ENCODE data around the gene SGPP2. TPM values are rescaled to one million over a fixed set of nuclear protein-coding genes. Genes with fewer than 3 reads are reported as not detected.

The SGPP2 gene
- total and polyA plus RNA-seq, 2 of the 4 experiments (the other 2 are of a cell fraction), result not detected

GRCh38 chr2:222576171-222577081, 152.1 kb downstream of the SGPP2 start:
- no peaks in the 10 kb centered on the region for H3K9me3 ChIP-seq (ENCODE audit: control insufficient read depth, insufficient read depth, low read length)
- CTCF ChIA-PET, result no interaction called here
- H3K4me2 ChIP-seq (ENCODE audit: low read depth, low read length), result no peak overlapping the region
- no peak overlapping the region for H4K5ac ChIP-seq (ENCODE audit: low read depth, low read length)
- no peak overlapping the region for H2BK120ac ChIP-seq (ENCODE audit: low read depth, low read length)
- ATAC-seq (ENCODE audit: low read depth) (no peak), DNase-seq (peak; percentile 17)
- H3K9ac ChIP-seq (ENCODE audit: low read depth, low read length), result no peak overlapping the region
- no TSS peak for BruUV-seq (replicated peaks)
- H4K91ac ChIP-seq (ENCODE audit: insufficient read depth, low read depth, low read length), result no peak overlapping the region; the same call in 1 of the 2 replicates
- H3K36me3 ChIP-seq (ENCODE audit: control insufficient read depth, insufficient read depth, low read length), result peaks cover 3% of the 10 kb centered on the region
- in situ Hi-C loops (cut with MboI; ENCODE audit: low sequenced_read_pairs), result loop anchor here (25.0 kb wide), 1 partner anchor 514 kb away; no protein-coding TSS in a partner anchor
- 0 out of 2 replicates have a peak overlapping the region, but pooled peaks have one; percentile 30 for H3K27ac ChIP-seq (ENCODE audit: insufficient read depth, low read length)
- H3K9me1 ChIP-seq (ENCODE audit: insufficient read depth, low read length), result peaks cover 8% of the 10 kb centered on the region; the same call in 1 of the 2 replicates
- no peak overlapping the region for H3K4ac ChIP-seq (ENCODE audit: low read depth, low read length)
- no peak overlapping the region for H4K8ac ChIP-seq (ENCODE audit: low read depth in 2 of 2, low read length in 2 of 2)
- H3K14ac ChIP-seq (replicated peaks; ENCODE audit: low read depth, low read length), result no peak overlapping the region
- no peak overlapping the region for H3K56ac ChIP-seq (ENCODE audit: extremely low read depth, insufficient read depth, low read length)
- H3K27me3 ChIP-seq (ENCODE audit: control insufficient read depth, insufficient read depth, low read length), result no peaks in the 10 kb centered on the region
- intact Hi-C loops (cut with micrococcal nuclease), result no loop called here
- POLR2A ChIA-PET (ENCODE audit: unreplicated experiment), result no interaction called here
- H2BK20ac ChIP-seq (ENCODE audit: low read depth, low read length), result no peak overlapping the region
- H2AFZ ChIP-seq (replicated peaks; ENCODE audit: low read length, poor library complexity), result no peak overlapping the region
- peaks cover 14 to 16% of the 10 kb centered on the region in 2 experiments; a peak in 3 of 4 replicates for H3K79me1 ChIP-seq (ENCODE audit: low read depth in 1 of 2, low read length in 2 of 2)
- dilution Hi-C loops (cut with HindIII; ENCODE audit: low sequenced_read_pairs, unreplicated experiment), result no loop called here
- peaks cover 6% of the 10 kb centered on the region for H3K4me1 ChIP-seq (ENCODE audit: control insufficient read depth, insufficient read depth, low read length)
- H2BK15ac ChIP-seq (ENCODE audit: low read depth, low read length), result no peak overlapping the region
- no peak overlapping the region for H3K4me3 ChIP-seq (ENCODE audit: insufficient read depth, low read depth, low read length)
- H3K18ac ChIP-seq (ENCODE audit: low read depth, low read length), result peak overlapping the region; percentile 81; the same call in 1 of the 2 replicates
- H2AK9ac ChIP-seq (replicated peaks; ENCODE audit: low read depth, low read length, poor library complexity), result no peak overlapping the region
- no peak overlapping the region for H2AK5ac ChIP-seq (ENCODE audit: low read depth, low read length)
- H4K20me1 ChIP-seq (ENCODE audit: insufficient read depth, low read length), result peaks cover 3% of the 10 kb centered on the region
- H3K23ac ChIP-seq (ENCODE audit: low read depth, low read length), result no peak overlapping the region
- H2BK5ac ChIP-seq (ENCODE audit: low read depth, low read length, poor library complexity, severe bottlenecking), result no peak overlapping the region
- TF ChIP-seq BHLHE40 (IDR thresholded peaks at IDR 0.05; ENCODE audit: low read depth, low read length), result no peak
- TF ChIP-seq ELK1 (IDR thresholded peaks at IDR 0.05; ENCODE audit: borderline replicate concordance, low read depth, low read length), result no peak
- TF ChIP-seq USF2 (IDR thresholded peaks at IDR 0.05; ENCODE audit: low read depth, low read length), result no peak
- no peak for TF ChIP-seq FOS (IDR thresholded peaks at IDR 0.05; ENCODE audit: low read depth, low read length)
- TF ChIP-seq SMC3 (IDR thresholded peaks at IDR 0.05; ENCODE audit: low read depth, low read length), result no peak
- TF ChIP-seq POLR2A (IDR thresholded peaks at IDR 0.05; ENCODE audit: low read depth, low read length), result no peak
- no peak for TF ChIP-seq NFE2L2 (IDR thresholded peaks at IDR 0.05; ENCODE audit: low read depth, low read length)
- no peak for TF ChIP-seq RAD21 (IDR thresholded peaks at IDR 0.05; ENCODE audit: low read length)
- no CpG with 5 or more reads among the region's 7 CpGs for WGBS, 2 experiments (ENCODE audit: extremely low coverage in 2 of 2, insufficient read length in 1 of 2)

All from IMR-90 (cell line).